GM10266 (cell line): ENCODE results near the gene GYPC.

Source experiments
- DNase-seq: peaks from one replicate; pipeline ENCODE4 v3.0.0; 2012; ENCODE audit errors: extremely low spot score
- TF ChIP-seq, protein P1 (sequence below): IDR thresholded peaks from 2 replicates; pipeline ENCODE4 v1.5.1; 2012; ENCODE audit warnings: mild to moderate bottlenecking, low read depth; ENCODE audit not compliant: control insufficient read depth, insufficient read depth; ENCODE audit errors: missing control alignments

GYPC gene

DNA sequence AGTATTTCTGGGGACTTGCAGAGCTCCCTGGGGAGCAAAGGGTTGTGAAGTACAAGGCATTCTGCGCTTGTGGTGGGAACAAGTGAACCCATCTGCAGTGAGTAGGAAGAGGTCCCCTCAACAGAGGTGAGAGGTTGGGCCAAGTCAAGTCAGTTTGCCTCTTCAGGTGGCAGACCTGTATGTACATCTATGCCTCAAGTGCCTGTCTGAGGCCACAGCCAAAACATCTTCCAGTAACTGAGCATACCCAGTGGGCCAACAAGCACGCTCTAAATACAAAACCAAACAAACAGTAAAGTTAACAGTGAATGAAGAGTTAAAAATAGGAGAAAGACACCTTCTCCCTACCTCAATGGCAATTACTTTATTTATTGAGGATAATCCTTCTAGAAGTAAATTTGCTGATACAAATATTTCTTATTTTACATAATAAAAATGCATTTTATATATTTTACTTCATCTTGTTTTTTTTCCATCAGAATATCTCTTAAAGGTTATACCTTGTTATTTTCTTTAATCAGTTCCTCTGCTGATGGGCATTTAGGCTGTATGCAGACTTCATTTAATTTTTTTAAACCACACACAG lies 2.5 kb downstream of the GYPC start:
- TF ChIP-seq, protein P1, sequence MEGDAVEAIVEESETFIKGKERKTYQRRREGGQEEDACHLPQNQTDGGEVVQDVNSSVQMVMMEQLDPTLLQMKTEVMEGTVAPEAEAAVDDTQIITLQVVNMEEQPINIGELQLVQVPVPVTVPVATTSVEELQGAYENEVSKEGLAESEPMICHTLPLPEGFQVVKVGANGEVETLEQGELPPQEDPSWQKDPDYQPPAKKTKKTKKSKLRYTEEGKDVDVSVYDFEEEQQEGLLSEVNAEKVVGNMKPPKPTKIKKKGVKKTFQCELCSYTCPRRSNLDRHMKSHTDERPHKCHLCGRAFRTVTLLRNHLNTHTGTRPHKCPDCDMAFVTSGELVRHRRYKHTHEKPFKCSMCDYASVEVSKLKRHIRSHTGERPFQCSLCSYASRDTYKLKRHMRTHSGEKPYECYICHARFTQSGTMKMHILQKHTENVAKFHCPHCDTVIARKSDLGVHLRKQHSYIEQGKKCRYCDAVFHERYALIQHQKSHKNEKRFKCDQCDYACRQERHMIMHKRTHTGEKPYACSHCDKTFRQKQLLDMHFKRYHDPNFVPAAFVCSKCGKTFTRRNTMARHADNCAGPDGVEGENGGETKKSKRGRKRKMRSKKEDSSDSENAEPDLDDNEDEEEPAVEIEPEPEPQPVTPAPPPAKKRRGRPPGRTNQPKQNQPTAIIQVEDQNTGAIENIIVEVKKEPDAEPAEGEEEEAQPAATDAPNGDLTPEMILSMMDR: no peak
- DNase-seq: no peak

DNA sequence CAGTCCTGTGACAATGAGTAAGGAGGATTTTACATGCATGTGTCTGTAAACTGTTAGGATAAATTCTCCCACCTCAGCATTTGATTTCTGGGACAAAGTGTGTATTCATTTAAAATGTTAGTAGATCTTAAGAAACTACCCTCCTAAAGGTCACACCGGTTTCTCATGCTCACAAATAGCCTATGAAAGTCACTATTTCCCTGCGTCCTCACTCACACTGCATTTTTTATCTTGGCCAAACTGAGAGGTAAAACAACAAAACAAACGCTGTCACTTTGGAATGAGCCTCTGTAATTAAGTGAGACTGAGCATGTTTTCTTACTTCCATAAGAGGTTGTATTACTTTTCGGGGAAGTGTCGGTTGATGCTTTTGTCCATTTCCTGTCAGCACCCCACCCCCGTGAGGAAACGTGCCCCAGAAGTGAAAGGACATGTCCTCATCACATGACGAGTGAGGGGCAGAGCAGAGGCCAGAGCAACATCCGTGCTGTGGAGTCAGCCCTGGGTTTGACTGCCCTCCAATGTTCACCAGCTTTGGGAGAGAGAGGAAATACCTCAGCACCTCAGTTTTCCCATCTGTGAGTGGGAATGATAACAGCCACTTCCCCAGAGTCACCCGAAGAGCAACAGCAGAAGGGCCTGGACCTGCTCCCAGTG lies 3.1 kb downstream of the GYPC start:
- DNase-seq: peak; percentile 61

DNA sequence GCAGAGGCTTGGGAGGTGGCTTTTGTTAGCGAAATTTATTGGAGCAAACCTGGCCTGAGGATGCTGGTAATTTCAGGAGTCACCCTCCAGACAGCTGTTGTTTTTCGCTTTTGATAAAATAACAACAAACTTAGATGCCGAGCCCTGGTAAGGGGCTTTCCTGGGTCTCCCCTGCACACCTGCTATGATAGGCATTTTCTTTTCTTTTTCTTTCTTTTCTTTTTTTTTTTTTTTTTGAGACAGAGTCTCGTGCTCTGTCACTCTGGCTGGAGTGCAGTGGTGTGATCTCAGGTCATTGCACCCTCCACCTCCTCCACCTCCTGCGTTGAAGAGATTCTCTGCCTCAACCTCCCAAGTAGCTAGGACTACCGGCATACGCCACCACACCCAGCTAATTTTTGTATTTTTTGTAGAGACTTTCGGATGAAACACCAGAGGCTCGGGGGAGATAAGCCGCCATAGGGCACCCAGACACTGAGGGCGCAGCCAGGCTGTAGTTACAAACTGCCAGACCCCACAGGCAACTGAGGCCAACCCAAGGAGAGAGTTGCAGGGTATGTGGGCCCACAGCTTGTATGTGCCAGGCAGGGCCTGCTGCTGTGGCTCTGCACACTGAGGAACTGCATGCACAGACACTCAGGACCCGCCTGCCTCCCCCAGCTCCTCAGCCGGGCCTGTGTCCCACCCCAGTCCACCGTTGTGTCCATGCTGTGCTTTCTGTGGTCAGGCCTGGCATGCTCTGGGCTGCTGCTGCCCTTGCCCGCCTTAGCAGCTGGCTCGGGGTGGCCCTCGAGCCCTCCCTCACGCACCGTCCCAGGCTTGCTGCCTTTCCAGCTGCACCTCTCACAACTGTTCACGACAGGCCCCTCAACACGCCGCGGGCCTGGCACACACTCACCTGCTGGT lies 3.9 kb downstream of the GYPC start:
- DNase-seq: no peak
- TF ChIP-seq, protein P1: no peak

More for the DNA sequence above, 3.1 kb downstream of the GYPC start:
- TF ChIP-seq, protein P1: peak; percentile 10

DNA sequence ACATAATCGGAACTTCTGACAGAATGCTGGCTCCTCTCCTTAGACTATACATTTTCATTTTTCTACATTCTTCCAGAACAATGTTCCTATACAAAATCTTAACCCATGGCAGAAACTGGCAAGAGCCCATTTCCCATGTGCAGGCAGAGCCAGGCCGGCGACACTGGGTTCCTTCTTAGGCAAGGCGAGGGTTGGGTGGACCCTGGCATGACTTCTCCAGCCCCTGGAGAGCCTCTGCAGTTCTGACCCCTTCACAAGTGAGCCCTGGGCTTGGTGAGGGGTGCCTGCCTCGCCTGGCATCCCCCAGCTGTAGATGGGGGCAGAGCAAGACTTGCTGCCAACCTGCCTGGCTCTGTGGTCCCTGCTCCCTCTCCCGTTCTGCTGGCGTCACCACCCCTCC lies 5.0 kb downstream of the GYPC start:
- no peak for DNase-seq
- TF ChIP-seq, protein P1: no peak

DNA sequence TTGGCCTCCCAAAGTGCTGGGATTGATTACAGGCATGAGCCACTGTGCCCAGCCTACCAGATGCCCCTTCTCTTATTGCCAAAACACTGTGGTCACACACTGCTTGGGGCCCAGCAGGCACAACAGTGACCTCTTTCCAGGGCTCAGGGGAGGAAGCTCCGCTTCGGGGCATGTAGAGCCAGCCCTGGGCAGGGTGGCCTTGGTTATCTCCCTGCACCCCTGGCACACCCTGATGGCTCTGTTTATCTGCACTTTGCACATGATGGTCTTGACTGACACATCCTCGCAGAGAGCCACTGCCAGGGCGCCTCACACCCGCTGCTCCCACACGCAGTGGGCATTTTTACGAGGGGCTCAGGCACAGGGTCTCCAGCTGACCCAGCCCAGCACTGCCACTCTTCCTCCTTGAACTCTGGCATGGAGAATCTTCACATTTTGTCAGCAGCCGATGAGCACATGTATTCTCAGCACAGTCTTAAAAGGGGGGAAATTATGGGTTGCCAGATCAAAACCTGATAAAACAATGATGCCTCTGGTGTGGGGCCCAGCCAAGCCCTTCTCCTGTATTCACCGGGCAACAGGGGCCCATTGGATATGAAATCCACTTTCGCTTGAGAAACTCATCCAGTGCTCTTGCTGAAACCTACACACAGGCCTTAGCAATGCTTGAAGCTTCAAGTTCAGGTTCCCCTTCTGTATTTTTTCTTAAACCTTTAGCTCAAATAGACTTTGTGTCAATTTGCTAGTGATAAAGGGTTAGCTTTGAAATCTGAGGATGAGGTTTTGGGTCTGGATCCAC lies 5.9 kb downstream of the GYPC start:
- no peak for DNase-seq
- TF ChIP-seq, protein P1: no peak

DNA sequence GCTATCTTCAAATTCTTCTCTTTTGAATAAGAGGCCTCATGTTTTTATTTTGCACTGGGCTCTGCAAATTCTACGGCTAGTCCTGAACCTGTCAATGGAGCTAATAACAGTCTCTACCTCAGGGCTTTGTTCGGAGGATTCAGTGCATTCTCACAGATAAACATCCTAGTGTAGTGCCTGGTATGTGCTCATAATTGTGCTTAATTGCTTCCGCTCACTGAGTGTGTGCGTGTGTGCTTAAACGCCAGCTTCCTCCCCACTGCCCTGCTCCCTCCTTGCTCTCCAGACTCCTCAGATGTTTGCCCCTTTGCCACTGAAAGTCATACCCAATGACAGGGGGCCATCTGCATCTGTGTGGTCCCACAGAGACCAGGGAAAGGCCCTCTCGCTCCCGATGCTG lies 6.7 kb downstream of the GYPC start:
- TF ChIP-seq, protein P1: no peak
- no peak for DNase-seq
